K562 (cell line): ENCODE measurements around the gene TRIM3. TPM values are rescaled to one million over a fixed set of nuclear protein-coding genes. Genes with fewer than 3 reads are reported as not detected.

Source experiments
- ATAC-seq: fragments of 200-7000 bp; cut with Tn5 transposase; 3 replicates; pipeline ENCODE4 v1.9.1; 2020; ENCODE audit warnings: moderate library complexity
- BruUV-seq: library from RNA; stranded (reverse); fragments of 400-500 nt; replicated peaks from 2 replicates; lab custom pipeline; 2021; lab: Mats Ljungman, UMichigan
- CTCF ChIA-PET: fragments of 300-600 bp; formaldehyde crosslinking; extraction: SDS; loops from one replicate; lab custom pipeline; 2021; ENCODE audit warnings: low intra/inter-chr PET ratio; lab: Yijun Ruan, JAX
- POLR2A ChIA-PET: fragments of 300-600, 350-650 bp; sonication (Branson Sonifier 250); formaldehyde crosslinking; extraction: SDS; loops from one replicate; lab custom pipeline; 2021; ENCODE audit warnings: antibody characterized with exemption, inconsistent platforms; lab: Yijun Ruan, JAX
- DNase-seq, 4 experiments: peaks; one replicate each; pipeline versions ENCODE4 v3.0.0 to v3.0.0-alpha.2; 2011 to 2018; ENCODE audit warnings: low spot score in 3 of 4, mixed read lengths in 3 of 4; ENCODE audit errors: extremely low read depth in 1 of 4
- FAIRE-seq: peaks from 2 replicates; lab custom pipeline; 2011; peaks lifted over from hg19 to GRCh38; lab: Jason Lieb, UNC
- H2AFZ ChIP-seq: 2 replicates; pipeline ENCODE4 v1.6.0; 2011; ENCODE audit warnings: low read depth, low read length, control low read depth, inconsistent platforms
- H3K27ac ChIP-seq: fragments of 200-600 bp; 3 replicates; pipeline ENCODE4 v1.8.0; 2011; ENCODE audit warnings: low read depth, mild to moderate bottlenecking, control low read depth, inconsistent platforms, low read length, moderate library complexity, mixed read lengths; ENCODE audit errors: extremely low read depth
- H3K27me3 ChIP-seq, 2 experiments: fragments of 300-600 bp in 1 of 2; 2 replicates in 1 of 2; 3 replicates in 1 of 2; pipeline versions ENCODE4 v1.6.0 to v1.8.0; 2011; ENCODE audit warnings: inconsistent platforms in 2 of 2, low read length in 2 of 2, mild to moderate bottlenecking in 1 of 2, mixed read lengths in 1 of 2, moderate library complexity in 1 of 2; ENCODE audit not compliant: control insufficient read depth in 2 of 2, insufficient read depth in 2 of 2
- H3K36me3 ChIP-seq: fragments of 300-600 bp; 3 replicates; pipeline ENCODE4 v1.8.0; 2011; ENCODE audit warnings: mild to moderate bottlenecking, low read length, inconsistent platforms; ENCODE audit not compliant: control insufficient read depth, insufficient read depth
- H3K4me1 ChIP-seq, 2 experiments: fragments of 200-600 bp in 1 of 2; replicated peaks in 1 of 2; 2 replicates in 1 of 2; 3 replicates in 1 of 2; pipeline versions ENCODE4 v1.5.1 to v1.8.0; 2011; ENCODE audit warnings: inconsistent platforms in 2 of 2, low read length in 2 of 2, mild to moderate bottlenecking in 1 of 2, mixed read lengths in 1 of 2, moderate library complexity in 1 of 2; ENCODE audit not compliant: control insufficient read depth in 2 of 2, insufficient read depth in 2 of 2
- H3K4me2 ChIP-seq: 2 replicates; pipeline ENCODE4 v1.6.1; 2011; ENCODE audit warnings: low read length, control low read depth, inconsistent platforms, mixed read lengths; ENCODE audit not compliant: insufficient read depth
- H3K4me3 ChIP-seq: fragments of 200-600 bp; sonication (generic), shearing (Covaris generic); 2 replicates; pipeline ENCODE4 v1.5.1; 2016; ENCODE audit warnings: control low read depth, inconsistent platforms
- H3K79me2 ChIP-seq: fragments of 200-600 bp; 3 replicates; pipeline ENCODE4 v1.8.0; 2011; ENCODE audit warnings: low read length, inconsistent platforms; ENCODE audit not compliant: control insufficient read depth, insufficient read depth
- H3K9ac ChIP-seq, 2 experiments: 2 replicates each; pipeline versions ENCODE4 v1.6.0 to v1.6.1; 2011; ENCODE audit warnings: low read depth in 2 of 2, low read length in 2 of 2, control low read depth in 1 of 2, inconsistent platforms in 1 of 2, mild to moderate bottlenecking in 1 of 2, mixed read lengths in 1 of 2; ENCODE audit not compliant: insufficient read depth in 1 of 2
- H3K9me1 ChIP-seq: one replicate; pipeline ENCODE4 v1.6.0; 2011; ENCODE audit warnings: inconsistent platforms, mild to moderate bottlenecking, low read length, moderate library complexity; ENCODE audit not compliant: control insufficient read depth, insufficient read depth
- H3K9me3 ChIP-seq: replicated peaks from 2 replicates; pipeline ENCODE4 v1.5.1; 2011; ENCODE audit warnings: low read depth, low read length, inconsistent platforms; ENCODE audit not compliant: control insufficient read depth, insufficient read depth
- H4K20me1 ChIP-seq: replicated peaks from 2 replicates; pipeline ENCODE4 v1.6.1; 2011; ENCODE audit warnings: low read length, inconsistent platforms, mixed read lengths; ENCODE audit not compliant: control insufficient read depth, insufficient read depth
- BCOR ChIP-seq: fragments of 450-650 bp; IDR thresholded peaks from 2 replicates; pipeline ENCODE4 v1.6.1; 2016
- CBX8 ChIP-seq: fragments of 200-600 bp; sonication (generic); IDR thresholded peaks from 2 replicates; pipeline ENCODE4 v1.6.1; 2012; ENCODE audit warnings: borderline replicate concordance, mixed run types, low read depth, mild to moderate bottlenecking, moderate library complexity, mixed read lengths, low read length, control low read depth, inconsistent platforms; ENCODE audit not compliant: poor library complexity, severe bottlenecking; ENCODE audit errors: extremely low read depth
- CTCF ChIP-seq, 3 experiments: IDR thresholded peaks in 2 of 3; conservative IDR thresholded peaks in 1 of 3; 2 replicates each; pipeline ENCODE4 v1.5.1; 2011 to 2012; ENCODE audit warnings: low read length in 3 of 3, mild to moderate bottlenecking in 3 of 3, control low read depth in 2 of 3, improper control_type of control experiment in 1 of 3, inconsistent platforms in 1 of 3, low read depth in 1 of 3, mixed read lengths in 1 of 3, moderate library complexity in 1 of 3; ENCODE audit not compliant: insufficient read depth in 2 of 3
- HOXB6 ChIP-seq: fragments of 250-450 bp; sonication (Bioruptor Pico); IDR thresholded peaks from 2 replicates; pipeline ENCODE4 v1.5.1; 2022; ENCODE audit warnings: mild to moderate bottlenecking, borderline replicate concordance
- KLF10 ChIP-seq: fragments of 250-450 bp; sonication (Bioruptor Pico); IDR thresholded peaks from 2 replicates; pipeline ENCODE4 v1.6.1; 2021; ENCODE audit warnings: matching md5 sums
- L3MBTL2 ChIP-seq: fragments of 450-650 bp; IDR thresholded peaks from 2 replicates; pipeline ENCODE4 v1.6.1; 2016; ENCODE audit warnings: mild to moderate bottlenecking, moderate library complexity
- LEF1 ChIP-seq: fragments of 450-650 bp; IDR thresholded peaks from 2 replicates; pipeline ENCODE4 v1.6.1; 2016; ENCODE audit warnings: mild to moderate bottlenecking
- MIER1 ChIP-seq: fragments of 450-650 bp; IDR thresholded peaks from 2 replicates; pipeline ENCODE4 v1.6.1; 2016; ENCODE audit warnings: antibody characterized with exemption, mild to moderate bottlenecking, low read depth
- SUPT5H ChIP-seq: fragments of 450-650 bp; IDR thresholded peaks from 2 replicates; pipeline ENCODE4 v1.6.1; 2016
- TAF7 ChIP-seq: fragments of 450-650 bp; IDR thresholded peaks from 2 replicates; pipeline ENCODE4 v1.6.1; 2016; ENCODE audit warnings: missing genetic modification characterization, missing compliant biosample characterization
- ZNF324 ChIP-seq: fragments of 250-450 bp; sonication (Bioruptor Pico); IDR thresholded peaks from 2 replicates; pipeline ENCODE4 v1.4.0; 2020; ENCODE audit warnings: mild to moderate bottlenecking
- ZSCAN29 ChIP-seq: fragments of 450-650 bp; IDR thresholded peaks from 2 replicates; pipeline ENCODE4 v1.6.1; 2017
- WGBS: fragments of 100-300 bp; shearing (Covaris generic); methylation state at CpG from one replicate; pipeline ENCODE4 v1.1.6; 2016; ENCODE audit warnings: low coverage, mixed read lengths; ENCODE audit not compliant: insufficient coverage; ENCODE audit errors: missing lambda C conversion rate; 5-methylcytosine and 5-hydroxymethylcytosine counted together
- in situ Hi-C: fragments of 300-500 bp; cut with MboI; formaldehyde crosslinking; loops from 4 replicates; pipeline ENCODE4 v1.15.0; 2018; ENCODE audit warnings: inconsistent platforms, mixed read lengths
- intact Hi-C: fragments of 100-400 bp; cut with micrococcal nuclease; formaldehyde crosslinking; loops from 2 replicates; pipeline ENCODE4 v1.14.2; 2022
- polyA plus RNA-seq, 8 experiments: library from polyadenylated mRNA; depleted of rRNA in 4 of 8; stranded (reverse) in 5 of 8; unstranded in 3 of 8; fragments of >200 nt; fragmentation: Nextera tagmentation in 2 of 8; fragmentation: Illumina TruSeq in 1 of 8; extraction: Ambion mirVana in 2 of 8; extraction: Trizol in 1 of 8; gene quantifications; 2 replicates each; pipeline versions ENCODE4 v1.2.1 to v1.2.3, GENCODE V29; 2011 to 2014; ENCODE audit warnings: inconsistent platforms in 1 of 8, missing spikeins in 1 of 8
- total RNA-seq, 7 experiments: library from RNA; depleted of rRNA in 6 of 7; stranded (reverse); fragments of >200 nt in 6 of 7; fragmentation: Illumina TruSeq in 2 of 7; extraction: Trizol in 2 of 7; gene quantifications; 2 replicates each; pipeline versions ENCODE4 v1.2.1 to v1.2.3, GENCODE V29; 2011 to 2021; ENCODE audit warnings: low replicate concordance in 1 of 7
- TF ChIP-seq, protein P1 (sequence below): fragments of 450-650 bp; formaldehyde crosslinking; IDR thresholded peaks from 2 replicates; pipeline ENCODE4 v1.4.0; 2020; ENCODE audit warnings: mild to moderate bottlenecking, moderate library complexity
- TF ChIP-seq, protein P2 (sequence below): fragments of 450-650 bp; IDR thresholded peaks from 2 replicates; pipeline ENCODE4 v1.6.1; 2017; ENCODE audit warnings: antibody characterized with exemption
- TF ChIP-seq, protein P3 (sequence below): fragments of 250-450 bp; sonication (Bioruptor Pico); IDR thresholded peaks from 2 replicates; pipeline ENCODE4 v1.6.1; 2021; ENCODE audit warnings: mild to moderate bottlenecking

The TRIM3 gene
- total and polyA plus RNA-seq, 9 of the 15 experiments (the other 6 are each of a cell fraction or from before 2014, with no cell fraction given) = 0.45 to 9.2 (median 4.7) TPM

GRCh38 chr11:6443269-6444003 is 30.3 kb downstream of the TRIM3 start (continued):
- TF ChIP-seq, protein P1, sequence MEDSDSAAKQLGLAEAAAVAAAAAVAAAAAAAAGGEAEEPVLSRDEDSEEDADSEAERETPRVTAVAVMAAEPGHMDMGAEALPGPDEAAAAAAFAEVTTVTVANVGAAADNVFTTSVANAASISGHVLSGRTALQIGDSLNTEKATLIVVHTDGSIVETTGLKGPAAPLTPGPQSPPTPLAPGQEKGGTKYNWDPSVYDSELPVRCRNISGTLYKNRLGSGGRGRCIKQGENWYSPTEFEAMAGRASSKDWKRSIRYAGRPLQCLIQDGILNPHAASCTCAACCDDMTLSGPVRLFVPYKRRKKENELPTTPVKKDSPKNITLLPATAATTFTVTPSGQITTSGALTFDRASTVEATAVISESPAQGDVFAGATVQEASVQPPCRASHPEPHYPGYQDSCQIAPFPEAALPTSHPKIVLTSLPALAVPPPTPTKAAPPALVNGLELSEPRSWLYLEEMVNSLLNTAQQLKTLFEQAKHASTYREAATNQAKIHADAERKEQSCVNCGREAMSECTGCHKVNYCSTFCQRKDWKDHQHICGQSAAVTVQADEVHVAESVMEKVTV (CRISPR knock-in tag) = peak; percentile 31; the same call in 1 of the 2 replicates
- TF ChIP-seq MIER1 = no peak

DNA sequence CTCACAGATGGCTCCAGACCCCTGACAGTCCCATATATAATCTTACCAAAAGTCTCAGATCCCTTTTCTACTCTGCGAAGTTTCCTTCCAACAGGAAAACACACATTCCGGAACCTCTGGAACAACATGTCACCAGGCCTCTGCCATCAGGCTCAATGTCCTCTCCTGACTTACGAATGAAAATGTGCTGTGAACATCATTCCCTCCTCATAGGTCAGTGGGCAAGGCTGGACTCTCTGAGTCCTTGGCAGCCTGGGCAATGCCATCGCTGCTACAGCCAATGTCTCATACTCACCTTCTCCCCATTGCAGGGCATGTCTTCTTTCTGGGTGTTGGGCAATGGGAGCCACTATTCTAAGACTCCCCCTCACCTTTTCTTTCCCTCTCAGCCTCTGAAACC is 31.3 kb downstream of the TRIM3 start:
- POLR2A ChIA-PET = interaction anchor here (0.8 to 1.8 kb wide), 3 partner anchors 9 to 63 kb away, joined by 3 to 11 read pairs (median 3); no protein-coding TSS in a partner anchor
- BruUV-seq = no TSS peak
- TF ChIP-seq CTCF (IDR thresholded peaks at IDR 0.05 in 2 of 3, conservative IDR thresholded peaks at IDR 0.05 in 1 of 3; ENCODE audit: insufficient read depth in 2 of 3, low read depth in 1 of 3, low read length in 3 of 3) (no peak), HOXB6 (CRISPR knock-in tag) (no peak), TAF7 (tag) (no peak), BCOR (no peak), CBX8 (no peak), SUPT5H (no peak), ZNF324 (CRISPR knock-in tag) (no peak), ZSCAN29 (no peak), LEF1 (no peak), L3MBTL2 (no peak), KLF10 (no peak)
- TF ChIP-seq, protein P2, sequence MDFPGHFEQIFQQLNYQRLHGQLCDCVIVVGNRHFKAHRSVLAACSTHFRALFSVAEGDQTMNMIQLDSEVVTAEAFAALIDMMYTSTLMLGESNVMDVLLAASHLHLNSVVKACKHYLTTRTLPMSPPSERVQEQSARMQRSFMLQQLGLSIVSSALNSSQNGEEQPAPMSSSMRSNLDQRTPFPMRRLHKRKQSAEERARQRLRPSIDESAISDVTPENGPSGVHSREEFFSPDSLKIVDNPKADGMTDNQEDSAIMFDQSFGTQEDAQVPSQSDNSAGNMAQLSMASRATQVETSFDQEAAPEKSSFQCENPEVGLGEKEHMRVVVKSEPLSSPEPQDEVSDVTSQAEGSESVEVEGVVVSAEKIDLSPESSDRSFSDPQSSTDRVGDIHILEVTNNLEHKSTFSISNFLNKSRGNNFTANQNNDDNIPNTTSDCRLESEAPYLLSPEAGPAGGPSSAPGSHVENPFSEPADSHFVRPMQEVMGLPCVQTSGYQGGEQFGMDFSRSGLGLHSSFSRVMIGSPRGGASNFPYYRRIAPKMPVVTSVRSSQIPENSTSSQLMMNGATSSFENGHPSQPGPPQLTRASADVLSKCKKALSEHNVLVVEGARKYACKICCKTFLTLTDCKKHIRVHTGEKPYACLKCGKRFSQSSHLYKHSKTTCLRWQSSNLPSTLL = no peak
- TF ChIP-seq, protein P3, sequence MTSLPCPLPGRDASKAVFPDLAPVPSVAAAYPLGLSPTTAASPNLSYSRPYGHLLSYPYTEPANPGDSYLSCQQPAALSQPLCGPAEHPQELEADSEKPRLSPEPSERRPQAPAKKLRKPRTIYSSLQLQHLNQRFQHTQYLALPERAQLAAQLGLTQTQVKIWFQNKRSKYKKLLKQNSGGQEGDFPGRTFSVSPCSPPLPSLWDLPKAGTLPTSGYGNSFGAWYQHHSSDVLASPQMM = no peak

More for the DNA sequence above, 31.3 kb downstream of the TRIM3 start:
- no peak for ATAC-seq
- H3K4me3 ChIP-seq = no peak overlapping the region
- no peaks in the 10 kb centered on the region for H3K9me3 ChIP-seq
- H2AFZ ChIP-seq = no peak overlapping the region
- no peak overlapping the region for H3K4me2 ChIP-seq
- no peaks in the 10 kb centered on the region for H3K9me1 ChIP-seq
- 0 out of 5 replicates have a peak, but pooled peaks cover 0 to 2% of the 10 kb centered on the region in 2 experiments for H3K27me3 ChIP-seq
- H3K9ac ChIP-seq = no peak overlapping the region
- CTCF ChIA-PET = interaction anchor here (3.5 kb wide), 1 partner anchor 63 kb away, joined by 21 read pairs; no protein-coding TSS in a partner anchor
- intact Hi-C loops (loop anchor here (5.0 kb wide), 1 partner anchor 260 kb away; no protein-coding TSS in a partner anchor), in situ Hi-C loops (loop anchor here (5.0 kb wide), 1 partner anchor 65 kb away; no protein-coding TSS in a partner anchor)
- no peak overlapping the region for H3K27ac ChIP-seq
- H4K20me1 ChIP-seq = no peaks in the 10 kb centered on the region
- H3K36me3 ChIP-seq = no peaks in the 10 kb centered on the region
- 51% methylated on average over 4 of the region's 4 CpGs for WGBS
- no peak for FAIRE-seq
- no peaks in the 10 kb centered on the region for H3K79me2 ChIP-seq
- no peak for DNase-seq
- H3K4me1 ChIP-seq = peaks cover 10% of the 10 kb centered on the region in 2 experiments; a peak in 3 of 5 replicates
